IMR-90 (cell line): ENCODE results near the gene NME4.
A peak's percentile ranks its signal among the peaks of the same experiment; 100 is the strongest.

Experiments used
- BHLHE40 ChIP-seq: fragments of 150-350 bp; IDR thresholded peaks from 2 replicates; pipeline ENCODE4 v1.6.1; 2016; ENCODE audit warnings: mild to moderate bottlenecking, low read depth, low read length
- CEBPB ChIP-seq: IDR thresholded peaks from 2 replicates; pipeline ENCODE4 v1.6.1; 2012; ENCODE audit warnings: low read depth, low read length, improper control_type of control experiment
- ELK1 ChIP-seq: fragments of 150-350 bp; IDR thresholded peaks from 2 replicates; pipeline ENCODE4 v1.6.1; 2016; ENCODE audit warnings: low read depth, mild to moderate bottlenecking, low read length, moderate library complexity, borderline replicate concordance
- FOS ChIP-seq: fragments of 150-350 bp; IDR thresholded peaks from 2 replicates; pipeline ENCODE4 v1.6.1; 2016; ENCODE audit warnings: low read depth, low read length
- MAFK ChIP-seq: IDR thresholded peaks from 2 replicates; pipeline ENCODE4 v1.6.1; 2012; ENCODE audit warnings: low read depth, low read length, improper control_type of control experiment
- NFE2L2 ChIP-seq: fragments of 150-350 bp; IDR thresholded peaks from 2 replicates; pipeline ENCODE4 v1.6.1; 2016; ENCODE audit warnings: low read depth, mild to moderate bottlenecking, low read length
- POLR2A ChIP-seq: IDR thresholded peaks from 2 replicates; pipeline ENCODE4 v1.6.1; 2012; ENCODE audit warnings: mild to moderate bottlenecking, low read depth, low read length
- RAD21 ChIP-seq: IDR thresholded peaks from 2 replicates; pipeline ENCODE4 v1.6.1; 2012; ENCODE audit warnings: low read length, improper control_type of control experiment
- RFX5 ChIP-seq: IDR thresholded peaks from 2 replicates; pipeline ENCODE4 v1.8.0; 2012; ENCODE audit warnings: low read depth, mild to moderate bottlenecking, low read length, moderate library complexity
- SMC3 ChIP-seq: fragments of 150-350 bp; IDR thresholded peaks from 2 replicates; pipeline ENCODE4 v1.6.1; 2016; ENCODE audit warnings: low read depth, mild to moderate bottlenecking, antibody characterized with exemption, low read length, moderate library complexity
- TF ChIP-seq, protein P1 (sequence below): conservative IDR thresholded peaks from 2 replicates; pipeline ENCODE4 v1.5.1; 2012; ENCODE audit warnings: mild to moderate bottlenecking, low read depth, low read length, improper control_type of control experiment
- TF ChIP-seq, protein P2 (sequence below): fragments of 150-350 bp; IDR thresholded peaks from 2 replicates; pipeline ENCODE4 v1.6.1; 2017; ENCODE audit warnings: mild to moderate bottlenecking, antibody characterized with exemption, low read length, low read depth

DNA sequence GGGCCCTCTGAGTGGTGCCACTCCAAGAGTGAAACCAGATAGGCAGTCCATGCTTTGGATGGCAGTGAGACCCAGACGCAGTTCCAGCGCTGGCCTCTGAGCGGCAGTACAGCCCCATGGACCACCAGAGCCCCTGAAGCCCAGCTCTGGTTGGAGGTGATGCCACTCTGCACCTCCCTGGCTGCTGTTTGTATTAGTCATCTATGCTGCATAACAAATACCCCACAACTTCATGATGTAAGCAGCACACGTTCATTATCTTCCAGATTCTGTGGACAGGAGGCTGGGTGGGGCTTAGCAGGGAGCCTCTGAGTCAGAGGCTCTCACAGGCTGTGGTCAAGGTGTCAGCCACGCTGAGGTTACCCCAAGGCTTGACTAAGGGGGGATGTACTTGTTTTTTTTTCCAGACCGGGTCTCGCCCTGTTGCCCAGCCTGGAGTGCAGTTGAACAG is 5.1 kb upstream of the NME4 start:
- TF ChIP-seq RAD21 (peak; percentile 94), FOS (peak; percentile 37; the same call in 1 of the 2 replicates), POLR2A (no peak), BHLHE40 (0 out of 2 replicates have a peak, but pooled peaks have one; percentile 15), NFE2L2 (no peak), SMC3 (peak; percentile 79), CEBPB (no peak; the same call in 1 of the 2 replicates), MAFK (no peak), ELK1 (no peak), RFX5 (no peak)
- TF ChIP-seq, protein P1, sequence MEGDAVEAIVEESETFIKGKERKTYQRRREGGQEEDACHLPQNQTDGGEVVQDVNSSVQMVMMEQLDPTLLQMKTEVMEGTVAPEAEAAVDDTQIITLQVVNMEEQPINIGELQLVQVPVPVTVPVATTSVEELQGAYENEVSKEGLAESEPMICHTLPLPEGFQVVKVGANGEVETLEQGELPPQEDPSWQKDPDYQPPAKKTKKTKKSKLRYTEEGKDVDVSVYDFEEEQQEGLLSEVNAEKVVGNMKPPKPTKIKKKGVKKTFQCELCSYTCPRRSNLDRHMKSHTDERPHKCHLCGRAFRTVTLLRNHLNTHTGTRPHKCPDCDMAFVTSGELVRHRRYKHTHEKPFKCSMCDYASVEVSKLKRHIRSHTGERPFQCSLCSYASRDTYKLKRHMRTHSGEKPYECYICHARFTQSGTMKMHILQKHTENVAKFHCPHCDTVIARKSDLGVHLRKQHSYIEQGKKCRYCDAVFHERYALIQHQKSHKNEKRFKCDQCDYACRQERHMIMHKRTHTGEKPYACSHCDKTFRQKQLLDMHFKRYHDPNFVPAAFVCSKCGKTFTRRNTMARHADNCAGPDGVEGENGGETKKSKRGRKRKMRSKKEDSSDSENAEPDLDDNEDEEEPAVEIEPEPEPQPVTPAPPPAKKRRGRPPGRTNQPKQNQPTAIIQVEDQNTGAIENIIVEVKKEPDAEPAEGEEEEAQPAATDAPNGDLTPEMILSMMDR, result peak; percentile 75
- TF ChIP-seq, protein P2, sequence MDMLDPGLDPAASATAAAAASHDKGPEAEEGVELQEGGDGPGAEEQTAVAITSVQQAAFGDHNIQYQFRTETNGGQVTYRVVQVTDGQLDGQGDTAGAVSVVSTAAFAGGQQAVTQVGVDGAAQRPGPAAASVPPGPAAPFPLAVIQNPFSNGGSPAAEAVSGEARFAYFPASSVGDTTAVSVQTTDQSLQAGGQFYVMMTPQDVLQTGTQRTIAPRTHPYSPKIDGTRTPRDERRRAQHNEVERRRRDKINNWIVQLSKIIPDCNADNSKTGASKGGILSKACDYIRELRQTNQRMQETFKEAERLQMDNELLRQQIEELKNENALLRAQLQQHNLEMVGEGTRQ, result no peak
